Right lung (tissue), 10 donors: ENCODE measurements around the gene GRIN2D. TPM values are rescaled to one million over a fixed set of nuclear protein-coding genes. Genes with fewer than 3 reads are reported as not detected.

Source experiments
- DNase-seq, 2 donors: peaks; one replicate each; pipeline ENCODE4 v3.0.0-alpha.2; 2013
- long read RNA-seq, 8 donors: transcript quantifications; one replicate each; lab custom pipeline, GENCODE V29; 2026
- polyA plus RNA-seq, 5 donors: library from polyadenylated mRNA; unstranded; fragments of 120-200 nt; gene quantifications; one replicate each; pipeline versions ENCODE4 v1.2.1 to v1.2.3, GENCODE V29; 2013; ENCODE audit warnings: inconsistent platforms in 1 of 5, low replicate concordance in 1 of 5; ENCODE audit not compliant: insufficient read length in 5 of 5, insufficient read depth in 1 of 5

Gene GRIN2D
- under 1 TPM; 0.13 to 0.58 (median 0.40) TPM for polyA plus RNA-seq
- long read RNA-seq, donor 1, result 0 reads
- long read RNA-seq, donor 2, result 0 reads
- long read RNA-seq, donor 3, result 0 reads
- long read RNA-seq, donor 4, partial matches to known transcripts, result 218 of 316 reads
- long read RNA-seq, donor 4, other reads (novel, unspliced or antisense), result 98 of 316 reads
- long read RNA-seq, donor 5, result 0 reads
- long read RNA-seq, donor 6, result 0 reads
- long read RNA-seq, donor 7, result 0 reads
- long read RNA-seq, donor 8, result 0 reads

GRCh38 chr19:48393559-48394330 is at the start of gene GRIN2D:
Gene GRIN2D (plus strand): TSS chr19:48393668. CDS start chr19:48398393, 4,725 bp downstream.
- no peak for DNase-seq

GRCh38 chr19:48344892-48345291 is 48.6 kb upstream of the GRIN2D start:
- DNase-seq, result no peak

DNA sequence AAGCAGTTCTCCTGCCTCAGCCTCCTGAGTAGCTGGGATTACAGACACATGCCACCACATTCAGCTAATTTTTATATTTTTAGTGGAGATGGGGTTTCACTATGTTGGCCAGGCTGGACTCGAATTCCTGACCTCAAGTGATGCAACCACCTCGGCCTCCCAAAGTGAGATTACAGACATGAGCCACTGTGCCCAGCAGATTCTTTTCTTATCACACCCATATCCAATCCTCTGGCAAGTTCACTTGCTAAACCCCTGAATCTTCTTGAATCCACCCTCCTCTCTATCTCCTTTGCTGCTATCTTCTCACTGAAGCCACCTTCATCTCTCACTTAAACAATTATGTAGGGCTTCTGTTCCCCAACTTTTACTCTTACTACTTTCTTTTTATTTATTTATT is 47.3 kb upstream of the GRIN2D start:
- DNase-seq, result no peak

DNA sequence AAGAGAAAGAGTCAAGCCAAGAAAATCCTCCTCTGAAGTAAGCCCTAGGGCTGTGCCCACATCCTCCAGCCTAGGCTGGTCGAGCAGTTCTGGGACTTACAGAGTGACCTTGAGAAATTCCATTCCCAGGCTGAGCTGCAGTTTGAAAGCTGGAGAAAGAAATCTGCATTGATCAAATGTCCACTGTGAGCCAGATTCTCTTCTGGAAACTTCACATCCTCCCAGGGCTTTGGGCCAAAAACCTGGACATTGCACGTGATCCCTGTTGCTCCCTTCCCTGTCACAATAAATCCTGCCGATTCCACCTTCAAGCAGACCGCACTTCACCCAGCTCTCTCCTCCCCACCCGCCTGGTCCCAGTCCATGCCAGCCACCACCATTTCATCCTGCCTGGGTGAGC is 45.4 kb upstream of the GRIN2D start:
- no peak for DNase-seq

- DNase-seq, result no peak
Measured at GRCh38 chr19:48348737-48349136, 44.7 kb upstream of the GRIN2D start.

GRCh38 chr19:48350856-48351255 is 42.6 kb upstream of the GRIN2D start:
- DNase-seq, result no peak

GRCh38 chr19:48351341-48351752 is 42.1 kb upstream of the GRIN2D start:
- DNase-seq, result peak in 1 of 2 donors; percentile 33

- no peak for DNase-seq
Measured at GRCh38 chr19:48353677-48354076, 39.8 kb upstream of the GRIN2D start.

DNA sequence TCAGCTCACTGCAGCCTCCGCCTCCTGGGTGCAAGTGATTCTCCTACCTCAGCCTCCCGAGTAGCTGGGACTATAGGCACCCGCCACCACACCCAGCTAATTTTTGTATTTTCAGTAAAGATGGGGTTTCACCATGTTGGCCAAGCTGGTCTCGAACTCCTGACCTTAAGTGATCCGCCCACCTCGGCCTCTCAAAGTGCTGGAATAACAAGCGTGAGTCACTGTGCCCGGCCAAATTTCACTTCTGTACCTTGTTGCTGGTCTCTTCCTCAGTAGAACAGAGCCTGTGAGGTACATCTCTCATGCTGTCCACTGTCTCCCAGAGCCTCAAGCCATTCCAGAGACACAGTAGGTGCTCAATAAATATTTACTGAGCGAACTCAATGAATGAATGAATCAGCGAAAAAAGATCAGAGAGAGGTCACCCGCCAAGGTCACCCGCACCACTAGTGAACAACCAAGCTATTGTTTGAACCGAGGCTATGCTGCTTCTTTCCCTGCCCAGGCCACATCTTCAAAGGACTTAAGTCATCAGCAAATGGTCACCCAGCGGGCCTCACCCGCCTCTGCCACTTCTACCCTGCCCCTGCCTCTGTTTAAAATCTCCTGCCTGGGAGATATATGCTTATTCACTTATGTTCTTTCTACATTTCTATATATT is 39.0 kb upstream of the GRIN2D start:
- DNase-seq, result no peak

DNA sequence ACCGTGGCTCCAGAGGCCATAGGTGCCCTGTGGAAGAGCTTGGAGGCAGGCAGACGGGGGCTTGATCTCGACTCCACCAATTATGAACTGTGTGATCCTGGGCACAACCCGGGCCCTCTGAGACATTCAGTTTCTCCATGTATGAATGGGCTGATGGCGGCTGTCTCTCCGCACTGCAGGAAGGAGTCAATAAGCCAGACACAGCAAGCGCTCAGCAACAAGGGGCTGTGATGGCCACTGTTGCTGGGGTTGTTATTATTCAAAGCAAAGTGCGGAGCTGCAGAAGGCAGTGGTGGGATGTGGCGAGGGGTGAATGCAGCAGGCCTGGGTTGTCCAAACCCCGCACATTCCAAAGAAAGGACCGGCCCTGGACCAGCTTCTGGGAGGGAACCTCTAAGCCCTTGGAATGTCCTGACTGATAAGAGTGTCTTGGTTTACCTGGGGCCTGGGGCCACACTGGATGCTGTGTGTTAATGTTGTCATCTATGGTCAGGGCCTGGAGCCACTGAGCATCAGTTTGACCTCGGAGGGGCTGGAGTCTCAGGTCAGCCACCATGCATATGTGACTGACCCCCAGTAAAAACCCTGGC is 38.0 kb upstream of the GRIN2D start:
- no peak for DNase-seq

DNA sequence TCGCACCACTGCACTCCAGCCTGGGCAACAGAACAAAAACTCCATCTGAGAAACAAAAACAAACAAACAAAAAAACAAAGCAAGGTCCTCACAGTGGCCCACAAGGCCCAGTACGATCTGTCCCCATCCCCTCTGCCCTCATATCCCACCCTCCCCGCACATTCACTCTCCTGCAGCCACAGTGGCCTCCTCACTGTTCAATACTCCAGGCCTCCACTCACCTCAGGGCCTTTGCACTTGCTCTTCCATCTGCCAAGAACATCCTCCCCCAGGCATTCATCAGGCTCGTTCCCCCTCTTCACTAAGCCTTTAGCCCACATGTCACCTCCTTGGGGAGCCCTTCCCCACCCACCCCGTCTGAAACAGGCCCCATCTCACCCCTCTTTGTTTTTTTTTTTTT is 34.3 kb upstream of the GRIN2D start:
- no peak for DNase-seq

- no peak for DNase-seq
Measured at GRCh38 chr19:48361912-48362311, 31.6 kb upstream of the GRIN2D start.

DNA sequence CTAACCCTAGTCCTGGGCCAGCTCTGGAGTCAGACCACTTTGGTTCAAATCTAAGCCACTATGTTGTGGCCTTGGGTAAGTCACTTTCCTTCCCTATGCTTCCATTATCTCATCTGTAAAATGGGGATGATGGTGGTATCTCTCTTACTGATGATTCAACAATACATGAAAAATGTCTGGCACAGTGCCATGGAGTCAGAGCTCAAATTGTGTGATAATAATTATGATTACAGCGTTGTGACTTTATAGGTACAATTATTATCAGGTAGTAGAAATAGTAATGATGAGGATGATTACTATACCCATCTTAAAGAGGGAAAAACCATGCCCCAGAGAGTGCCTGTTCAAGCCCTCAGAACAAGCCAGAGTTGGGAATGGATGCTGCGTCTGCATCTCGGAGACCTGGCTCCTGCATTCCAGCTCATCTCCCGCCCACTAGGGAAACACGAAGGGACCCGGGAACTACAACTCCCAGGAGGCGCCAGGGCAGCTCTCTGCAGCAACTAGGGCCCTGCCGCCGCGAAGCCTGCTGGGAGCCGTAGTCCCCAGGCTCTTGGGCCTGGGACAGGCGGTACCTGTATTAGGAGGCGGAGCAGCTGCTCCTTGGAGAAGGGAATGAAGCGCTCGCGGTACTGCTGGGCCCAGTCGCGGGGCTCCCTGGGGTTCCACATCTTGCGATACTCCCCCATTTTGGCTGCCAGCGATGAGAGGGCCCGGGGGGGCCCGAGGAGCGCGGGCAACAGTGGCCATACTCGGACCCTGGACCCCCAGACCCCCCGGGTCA is 30.6 kb upstream of the GRIN2D start:
- peak; percentile 91 to 93 for DNase-seq

DNA sequence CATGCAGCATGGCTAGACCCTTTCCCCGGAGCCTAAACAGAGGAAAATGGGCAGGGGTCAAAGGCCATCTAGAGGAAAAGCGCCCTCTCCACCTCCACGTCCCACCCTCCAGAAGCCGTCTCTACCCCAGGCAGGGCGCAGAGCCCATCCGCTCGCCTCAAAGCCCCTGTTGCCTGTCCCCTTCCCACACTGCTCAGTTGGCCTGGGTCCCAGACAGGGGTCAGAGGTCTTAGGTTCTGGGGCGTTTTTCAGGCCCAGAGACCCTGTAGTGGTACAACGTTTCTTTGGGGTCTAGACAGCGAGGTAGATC is 30.0 kb upstream of the GRIN2D start:
- no peak for DNase-seq

- peak; percentile 100 for DNase-seq
Measured at GRCh38 chr19:48363810-48364597, 29.5 kb upstream of the GRIN2D start, which contains the start of the genes SYNGR4 and TMEM143. Gene SYNGR4 (plus strand): TSS chr19:48364367. CDS start chr19:48365843, 1,476 bp downstream. Gene TMEM143 (minus strand): TSS chr19:48363940. CDS start chr19:48363920, 20 bp downstream.

DNA sequence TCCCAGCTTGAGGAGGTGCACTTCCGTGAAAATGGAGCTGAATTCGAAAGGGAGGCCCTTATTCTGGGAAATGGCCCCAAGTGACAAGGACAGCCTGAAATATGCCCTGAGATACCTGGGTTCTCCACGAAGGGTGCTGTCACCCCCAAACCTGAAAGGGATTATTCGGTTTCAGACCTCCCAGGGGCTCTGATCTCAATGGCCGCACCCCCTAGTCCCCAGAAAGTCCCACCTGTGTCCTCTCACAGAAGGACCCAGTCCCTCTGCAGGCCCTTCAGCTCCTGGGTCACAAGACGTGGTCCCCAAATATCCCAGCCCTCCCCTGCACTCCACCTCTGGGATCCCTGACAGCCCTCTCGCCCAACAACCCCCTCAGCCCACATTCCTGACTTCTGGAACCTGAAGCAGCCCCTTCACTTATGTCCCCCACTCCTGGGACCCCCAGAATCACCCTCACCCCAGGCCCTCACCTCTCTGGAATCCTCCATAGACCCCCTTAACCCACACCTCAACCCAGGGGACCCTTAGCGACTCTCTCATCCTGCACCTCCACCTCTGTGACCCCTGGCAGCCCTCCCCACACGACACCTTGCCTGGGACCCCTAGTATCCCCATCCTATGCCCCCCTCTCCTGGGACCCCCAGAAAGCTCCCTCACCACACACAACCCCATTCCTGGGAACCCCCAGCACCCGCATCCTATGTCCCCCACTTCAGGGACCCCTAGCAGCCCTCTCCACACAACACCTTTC is 28.7 kb upstream of the GRIN2D start:
- no peak for DNase-seq

DNA sequence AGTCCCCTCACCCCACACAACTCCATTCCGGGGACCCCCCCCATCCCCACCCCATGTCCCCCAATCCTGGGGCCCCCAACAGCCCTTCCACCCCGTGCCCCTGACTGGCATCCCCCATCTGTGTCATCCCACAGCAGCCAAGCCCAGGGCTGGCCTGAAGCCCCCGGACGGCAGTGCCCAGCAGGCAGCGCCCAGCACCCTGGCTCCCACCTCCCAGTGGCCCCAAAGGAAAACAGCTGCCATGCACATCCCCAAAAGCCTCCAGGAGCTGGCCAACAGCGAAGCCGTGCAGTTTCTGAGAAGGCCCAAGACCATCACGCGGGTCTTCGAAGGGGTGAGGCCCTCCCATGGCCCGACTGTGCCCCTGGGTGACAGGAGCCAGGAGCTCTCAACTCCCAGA is 27.9 kb upstream of the GRIN2D start:
- no peak for DNase-seq

- DNase-seq, result no peak
Measured at GRCh38 chr19:48367855-48368254, 25.6 kb upstream of the GRIN2D start.

- DNase-seq, result no peak
Measured at GRCh38 chr19:48368936-48369335, 24.5 kb upstream of the GRIN2D start.

DNA sequence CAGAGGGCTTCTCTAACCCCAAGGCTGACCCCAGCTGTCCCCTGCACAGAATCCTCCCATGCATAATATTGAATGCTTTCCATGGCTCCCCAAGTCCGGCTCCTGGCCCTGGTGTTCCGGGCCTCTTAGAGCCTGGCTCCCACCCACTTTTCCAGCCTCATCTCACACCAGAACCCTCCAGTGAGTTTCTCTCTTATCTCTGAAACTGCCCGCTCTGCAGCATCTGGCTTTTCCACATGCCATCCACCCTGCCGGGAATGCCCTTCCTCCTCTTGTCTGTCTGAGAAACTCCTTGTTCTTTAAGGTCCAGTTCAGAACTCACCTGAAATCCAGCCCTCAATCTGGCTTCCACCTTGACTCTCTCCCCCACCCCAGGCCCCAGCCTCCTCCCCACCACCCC is 22.5 kb upstream of the GRIN2D start:
- DNase-seq, result no peak
